H1 (cell line): ENCODE measurements around the gene OTX2.

ENCODE experiments used
- BACH1 ChIP-seq: IDR thresholded peaks from 2 replicates; pipeline ENCODE4 v1.6.1; 2012; ENCODE audit warnings: low read length, improper control_type of control experiment
- EGR1 ChIP-seq: IDR thresholded peaks from 2 replicates; pipeline ENCODE4 v1.6.1; 2011; ENCODE audit warnings: low read depth, low read length, borderline replicate concordance
- EP300 ChIP-seq, 2 experiments: IDR thresholded peaks; 1 replicate in 1 of 2; 2 replicates in 1 of 2; pipeline ENCODE4 v1.6.1; 2011 to 2012; ENCODE audit warnings: low read depth in 2 of 2, low read length in 2 of 2, mild to moderate bottlenecking in 2 of 2, borderline replicate concordance in 1 of 2, inconsistent platforms in 1 of 2, moderate library complexity in 1 of 2
- GABPA ChIP-seq: IDR thresholded peaks from 2 replicates; pipeline ENCODE4 v1.6.1; 2011; ENCODE audit warnings: mild to moderate bottlenecking, low read length, moderate library complexity, borderline replicate concordance; ENCODE audit not compliant: insufficient read depth
- POLR2A ChIP-seq, 2 experiments: IDR thresholded peaks; 1 replicate in 1 of 2; 2 replicates in 1 of 2; pipeline ENCODE4 v1.6.1; 2011; ENCODE audit warnings: low read depth in 2 of 2, low read length in 2 of 2, mild to moderate bottlenecking in 2 of 2; ENCODE audit errors: control extremely low read depth in 1 of 2
- POLR2AphosphoS5 ChIP-seq: IDR thresholded peaks from 2 replicates; pipeline ENCODE4 v1.6.1; 2011; ENCODE audit warnings: low read depth, low read length
- SAP30 ChIP-seq: fragments of 300-600 bp; sonication (generic); IDR thresholded peaks from 2 replicates; pipeline ENCODE4 v1.7.1; 2012; ENCODE audit warnings: low read length, moderate library complexity, mild to moderate bottlenecking, inconsistent platforms; ENCODE audit not compliant: insufficient read depth, insufficient replicate concordance
- TAF1 ChIP-seq: IDR thresholded peaks from 2 replicates; pipeline ENCODE4 v1.6.1; 2011; ENCODE audit warnings: mild to moderate bottlenecking, low read depth, low read length
- TAF7 ChIP-seq: optimal IDR thresholded peaks from 2 replicates; pipeline ENCODE3; 2011; ENCODE audit warnings: low read depth, mild to moderate bottlenecking, inconsistent platforms, low read length, moderate library complexity, borderline replicate concordance
- YY1 ChIP-seq: IDR thresholded peaks from 2 replicates; pipeline ENCODE4 v1.6.1; 2011; ENCODE audit warnings: low read depth, mild to moderate bottlenecking, low read length
- TF ChIP-seq, protein P1 (sequence below), 3 experiments: IDR thresholded peaks; 1 replicate in 2 of 3; 2 replicates in 1 of 3; pipeline versions ENCODE4 v1.5.1 to v1.6.1; 2011; ENCODE audit warnings: low read length in 3 of 3, mild to moderate bottlenecking in 3 of 3, inconsistent platforms in 2 of 3, low read depth in 1 of 3, moderate library complexity in 1 of 3; ENCODE audit not compliant: insufficient read depth in 1 of 3; ENCODE audit errors: control extremely low read depth in 1 of 3

DNA sequence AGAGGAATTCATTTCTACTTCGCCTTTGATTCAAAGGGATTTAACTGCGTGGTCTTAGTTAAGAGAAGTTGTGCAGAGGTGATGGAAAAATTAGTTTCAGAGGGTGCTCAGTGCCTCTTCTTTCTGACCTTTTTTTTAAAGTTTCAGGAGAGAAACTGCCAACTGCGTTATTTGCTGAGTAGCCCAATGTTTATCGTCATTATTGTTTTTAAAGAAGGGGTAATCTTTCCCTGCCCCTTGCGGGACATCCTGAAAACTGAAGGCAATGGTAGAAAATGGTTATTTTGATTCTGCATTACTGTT, 11.0 kb downstream of the OTX2 start:
- no peak for TF ChIP-seq TAF7
- no peak for TF ChIP-seq POLR2AphosphoS5
- TF ChIP-seq TAF1: no peak
- TF ChIP-seq YY1: no peak
- no peak for TF ChIP-seq EGR1
- TF ChIP-seq, protein P1, sequence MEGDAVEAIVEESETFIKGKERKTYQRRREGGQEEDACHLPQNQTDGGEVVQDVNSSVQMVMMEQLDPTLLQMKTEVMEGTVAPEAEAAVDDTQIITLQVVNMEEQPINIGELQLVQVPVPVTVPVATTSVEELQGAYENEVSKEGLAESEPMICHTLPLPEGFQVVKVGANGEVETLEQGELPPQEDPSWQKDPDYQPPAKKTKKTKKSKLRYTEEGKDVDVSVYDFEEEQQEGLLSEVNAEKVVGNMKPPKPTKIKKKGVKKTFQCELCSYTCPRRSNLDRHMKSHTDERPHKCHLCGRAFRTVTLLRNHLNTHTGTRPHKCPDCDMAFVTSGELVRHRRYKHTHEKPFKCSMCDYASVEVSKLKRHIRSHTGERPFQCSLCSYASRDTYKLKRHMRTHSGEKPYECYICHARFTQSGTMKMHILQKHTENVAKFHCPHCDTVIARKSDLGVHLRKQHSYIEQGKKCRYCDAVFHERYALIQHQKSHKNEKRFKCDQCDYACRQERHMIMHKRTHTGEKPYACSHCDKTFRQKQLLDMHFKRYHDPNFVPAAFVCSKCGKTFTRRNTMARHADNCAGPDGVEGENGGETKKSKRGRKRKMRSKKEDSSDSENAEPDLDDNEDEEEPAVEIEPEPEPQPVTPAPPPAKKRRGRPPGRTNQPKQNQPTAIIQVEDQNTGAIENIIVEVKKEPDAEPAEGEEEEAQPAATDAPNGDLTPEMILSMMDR (IDR thresholded peaks at IDR 0.05; ENCODE audit: control extremely low read depth in 1 of 3, insufficient read depth in 1 of 3, low read depth in 1 of 3, low read length in 3 of 3): no peak
- no peak for TF ChIP-seq BACH1
- TF ChIP-seq POLR2A (IDR thresholded peaks at IDR 0.05; ENCODE audit: control extremely low read depth in 1 of 2, low read depth in 2 of 2, low read length in 2 of 2): peak in 1 of 2 experiments; percentile 16; a peak in 1 of 3 replicates
- no peak for TF ChIP-seq EP300 (IDR thresholded peaks at IDR 0.05; ENCODE audit: borderline replicate concordance in 1 of 2, low read depth in 2 of 2, low read length in 2 of 2)
- no peak for TF ChIP-seq GABPA
- no peak for TF ChIP-seq SAP30
